Subcutaneous abdominal adipose tissue (tissue), 5 donors: Measurements from ENCODE around the gene HORMAD2.

Experiments used
- H3K27ac ChIP-seq: one replicate; pipeline ENCODE4 v1.7.0; 2013; ENCODE audit warnings: low read depth, mild to moderate bottlenecking, inconsistent platforms, low read length, moderate library complexity
- H3K27me3 ChIP-seq, 5 donors: one replicate each; pipeline ENCODE4 v1.7.0; 2013; ENCODE audit warnings: low read length in 5 of 5, inconsistent platforms in 1 of 5; ENCODE audit not compliant: control insufficient read depth in 5 of 5, insufficient read depth in 4 of 5
- H3K36me3 ChIP-seq, 5 donors: one replicate each; pipeline ENCODE4 v1.7.0; 2013; ENCODE audit warnings: low read length in 5 of 5; ENCODE audit not compliant: control insufficient read depth in 5 of 5, insufficient read depth in 5 of 5
- H3K4me1 ChIP-seq, 5 donors: one replicate each; pipeline ENCODE4 v1.7.0; 2013; ENCODE audit warnings: low read length in 5 of 5, mild to moderate bottlenecking in 3 of 5, moderate library complexity in 1 of 5; ENCODE audit not compliant: control insufficient read depth in 5 of 5, insufficient read depth in 5 of 5
- H3K4me3 ChIP-seq, 5 donors: one replicate each; pipeline ENCODE4 v1.7.0; 2013; ENCODE audit warnings: low read length in 5 of 5, low read depth in 1 of 5
- H3K9ac ChIP-seq, 5 donors: one replicate each; pipeline ENCODE4 v1.7.0; 2013; ENCODE audit warnings: low read length in 5 of 5, mild to moderate bottlenecking in 4 of 5, moderate library complexity in 3 of 5
- H3K9me3 ChIP-seq, 5 donors: one replicate each; pipeline ENCODE4 v1.7.0; 2013; ENCODE audit warnings: low read length in 5 of 5; ENCODE audit not compliant: control insufficient read depth in 5 of 5
- donor health status: healthy.
- donor health status: healthy.
- donor health status: healthy.
- donor health status: healthy.
- donor health status: healthy.

The HORMAD2 gene

GRCh38 chr22:30171008-30171407 lies 90.7 kb downstream of the HORMAD2 start:
- Histone ChIP-seq H3K27me3 (peaks cover 0 to 8% (median 2%) of the 10 kb centered on the region in 5 donors), H3K36me3 (no peaks in the 10 kb centered on the region), H3K4me1 (peaks cover 0 to 2% (median 0%) of the 10 kb centered on the region in 5 donors), H3K9me3 (no peaks in the 10 kb centered on the region), H3K9ac (no peak overlapping the region), H3K4me3 (no peak overlapping the region), H3K27ac (no peak overlapping the region)

DNA sequence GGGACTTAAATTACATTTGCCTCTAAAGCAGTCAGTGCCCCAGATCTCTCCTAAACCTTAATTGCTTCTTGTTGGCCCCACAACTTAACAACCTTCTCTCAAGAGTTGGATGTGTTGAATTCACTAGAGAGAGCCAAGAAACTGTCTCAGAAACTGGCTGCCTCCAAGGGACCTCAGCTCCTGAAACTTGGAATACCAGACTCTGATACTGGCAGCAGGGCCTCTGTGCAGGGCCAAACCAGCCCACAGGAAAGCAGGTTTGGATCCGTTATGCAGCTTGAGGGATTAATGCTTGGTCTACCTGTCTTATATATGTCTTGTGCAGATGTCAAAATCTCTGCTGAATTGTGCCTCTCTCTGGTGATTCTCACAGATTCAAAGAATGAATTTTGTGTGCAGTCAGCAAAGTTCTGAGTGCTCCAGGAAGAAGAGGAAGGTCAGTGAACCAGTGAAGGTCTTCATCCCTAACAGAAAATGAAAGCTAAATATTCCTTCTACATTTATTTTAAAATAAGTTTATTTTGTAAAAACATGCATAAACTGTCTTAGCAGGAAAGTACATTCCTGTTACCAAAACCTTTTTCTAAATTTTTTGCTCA lies 95.5 kb downstream of the HORMAD2 start:
- no peak overlapping the region for H3K9ac ChIP-seq
- H3K27me3 ChIP-seq, result no peaks in the 10 kb centered on the region
- H3K36me3 ChIP-seq, result no peaks in the 10 kb centered on the region
- H3K4me1 ChIP-seq, result peaks cover 0 to 2% (median 0%) of the 10 kb centered on the region in 5 donors
- no peak overlapping the region for H3K27ac ChIP-seq
- no peak overlapping the region for H3K4me3 ChIP-seq
- no peaks in the 10 kb centered on the region for H3K9me3 ChIP-seq

GRCh38 chr22:30176431-30176830 lies 96.2 kb downstream of the HORMAD2 start:
- Histone ChIP-seq H3K27ac (no peak overlapping the region), H3K4me1 (peaks cover 0 to 2% (median 0%) of the 10 kb centered on the region in 5 donors), H3K36me3 (no peaks in the 10 kb centered on the region), H3K9ac (no peak overlapping the region), H3K4me3 (no peak overlapping the region), H3K27me3 (peaks cover 0 to 2% (median 0%) of the 10 kb centered on the region in 5 donors), H3K9me3 (no peaks in the 10 kb centered on the region)

DNA sequence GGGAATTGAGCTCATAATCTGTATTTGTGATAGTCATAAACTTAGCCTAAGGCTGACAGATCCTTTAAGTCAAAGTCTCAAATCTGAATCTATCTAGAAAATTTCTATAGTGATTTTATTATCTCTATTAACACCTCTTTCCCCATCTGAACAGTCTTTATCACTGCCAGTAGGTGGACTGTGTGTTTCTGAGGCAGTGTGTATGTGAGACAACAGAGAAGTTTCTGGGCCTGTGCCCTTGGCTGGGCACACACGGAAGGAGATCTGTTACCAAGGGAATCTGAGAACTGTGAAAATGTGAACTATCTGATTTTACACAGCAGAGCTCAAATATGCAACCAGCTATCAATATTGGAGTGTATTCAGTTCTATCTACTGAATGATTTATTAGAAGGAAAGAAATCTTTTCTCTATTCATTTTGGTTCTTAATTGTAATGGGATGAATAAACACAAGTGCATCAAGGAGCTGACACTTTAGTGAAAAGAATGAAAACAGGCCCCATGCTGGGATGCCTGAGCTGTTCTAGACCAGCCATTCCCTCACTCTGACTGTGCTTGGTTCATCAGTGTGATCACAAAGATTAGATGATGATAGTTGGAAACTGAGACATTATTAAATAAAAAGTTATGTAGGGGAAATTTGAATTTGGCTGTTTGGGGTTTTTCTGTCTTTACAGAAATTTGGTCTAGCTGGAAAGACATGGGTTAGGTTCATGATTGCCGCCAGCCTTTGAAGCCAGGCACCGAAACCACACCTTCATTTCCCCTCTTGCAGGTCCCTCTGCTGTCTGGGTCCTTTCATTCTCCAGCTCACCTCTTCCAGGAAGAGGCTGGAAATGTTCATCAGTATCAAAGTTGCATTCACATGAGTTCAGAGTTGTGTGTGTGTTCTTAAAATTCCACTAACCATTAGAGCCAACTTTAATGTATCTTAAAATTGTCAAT lies 98.2 kb downstream of the HORMAD2 start:
- Histone ChIP-seq H3K27ac (no peak overlapping the region), H3K36me3 (no peaks in the 10 kb centered on the region), H3K4me3 (no peak overlapping the region), H3K9me3 (no peaks in the 10 kb centered on the region), H3K27me3 (peaks cover 0 to 10% (median 0%) of the 10 kb centered on the region in 5 donors), H3K9ac (no peak overlapping the region), H3K4me1 (peaks cover 0 to 2% (median 0%) of the 10 kb centered on the region in 5 donors)

- Histone ChIP-seq H3K9ac (no peak overlapping the region), H3K27me3 (peaks cover 0 to 10% (median 0%) of the 10 kb centered on the region in 5 donors), H3K4me1 (peaks cover 0 to 2% (median 0%) of the 10 kb centered on the region in 5 donors), H3K9me3 (no peaks in the 10 kb centered on the region), H3K27ac (no peak overlapping the region), H3K4me3 (no peak overlapping the region), H3K36me3 (no peaks in the 10 kb centered on the region)
Measured at GRCh38 chr22:30180616-30181015, 100.4 kb downstream of the HORMAD2 start.

DNA sequence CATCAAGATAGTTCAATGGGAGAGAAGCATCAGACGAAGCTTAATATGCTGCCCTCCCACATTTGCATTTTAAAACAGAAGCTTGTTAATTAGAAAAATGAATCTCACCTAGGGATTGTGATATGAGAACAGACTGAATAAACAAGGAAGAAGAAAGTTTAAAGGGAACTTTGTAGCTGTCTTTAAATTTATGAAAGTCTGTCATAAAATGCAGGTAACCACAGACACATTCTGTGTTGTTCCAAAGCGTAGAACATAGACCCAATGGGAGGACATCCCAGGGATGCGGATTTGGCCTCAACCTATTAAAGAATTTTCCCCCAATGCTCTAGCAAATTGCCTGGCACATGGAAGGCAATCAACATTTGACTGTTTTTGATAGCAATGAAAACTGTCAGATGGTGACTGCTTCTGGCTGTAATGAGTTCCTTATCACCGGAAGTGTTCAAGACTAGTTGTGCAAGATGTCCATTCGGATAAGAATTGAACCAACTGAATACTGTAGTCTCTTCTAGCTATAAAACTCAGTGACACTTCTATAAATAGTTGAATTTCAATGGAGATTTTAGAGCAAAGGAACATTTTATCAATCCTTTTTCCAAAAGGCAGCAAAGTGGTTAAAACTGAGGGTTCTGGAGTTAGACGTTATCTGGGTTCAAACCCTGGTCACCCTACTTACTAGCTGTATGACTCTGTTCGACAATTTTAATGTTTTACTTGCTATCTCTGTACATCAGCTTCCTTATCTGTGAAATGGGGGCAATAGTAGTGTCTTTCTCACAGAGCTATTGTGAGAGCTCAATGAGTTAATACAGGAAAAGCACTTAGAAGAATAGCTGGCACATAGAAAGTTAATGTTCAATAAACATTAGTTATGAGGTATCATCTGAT lies 101.4 kb downstream of the HORMAD2 start:
- Histone ChIP-seq H3K4me3 (no peak overlapping the region), H3K27ac (no peak overlapping the region), H3K4me1 (no peaks in the 10 kb centered on the region), H3K27me3 (peaks cover 0 to 11% (median 0%) of the 10 kb centered on the region in 5 donors), H3K36me3 (no peaks in the 10 kb centered on the region), H3K9ac (no peak overlapping the region), H3K9me3 (no peaks in the 10 kb centered on the region)

GRCh38 chr22:30182350-30182745 lies 102.1 kb downstream of the HORMAD2 start:
- no peaks in the 10 kb centered on the region for H3K4me1 ChIP-seq
- peaks cover 0 to 15% (median 0%) of the 10 kb centered on the region in 5 donors for H3K27me3 ChIP-seq
- no peak overlapping the region for H3K27ac ChIP-seq
- no peaks in the 10 kb centered on the region for H3K9me3 ChIP-seq
- H3K9ac ChIP-seq, result no peak overlapping the region
- H3K36me3 ChIP-seq, result no peaks in the 10 kb centered on the region
- H3K4me3 ChIP-seq, result no peak overlapping the region

DNA sequence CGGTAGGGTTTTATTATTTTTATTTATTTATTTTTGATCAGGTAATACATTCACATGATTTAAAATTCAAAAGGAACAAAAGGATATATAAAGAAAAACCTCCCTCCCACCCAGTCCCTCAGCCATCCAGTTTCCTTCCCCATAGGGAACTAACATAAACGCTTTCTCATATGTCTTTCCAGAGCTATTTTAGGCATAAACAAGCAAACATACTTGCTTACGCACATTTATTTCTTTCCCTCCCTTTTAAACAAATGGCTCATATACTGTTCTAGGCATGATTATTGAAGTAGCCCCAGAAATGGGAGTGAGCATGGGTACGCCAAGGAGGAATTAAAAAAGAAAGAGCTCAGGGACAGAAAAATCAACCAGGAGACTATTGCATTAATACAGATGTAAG lies 102.6 kb downstream of the HORMAD2 start:
- no peak overlapping the region for H3K9ac ChIP-seq
- H3K27ac ChIP-seq, result no peak overlapping the region
- H3K36me3 ChIP-seq, result no peaks in the 10 kb centered on the region
- no peak overlapping the region for H3K4me3 ChIP-seq
- H3K9me3 ChIP-seq, result no peaks in the 10 kb centered on the region
- no peaks in the 10 kb centered on the region for H3K4me1 ChIP-seq
- peaks cover 0 to 15% (median 2%) of the 10 kb centered on the region in 5 donors for H3K27me3 ChIP-seq

DNA sequence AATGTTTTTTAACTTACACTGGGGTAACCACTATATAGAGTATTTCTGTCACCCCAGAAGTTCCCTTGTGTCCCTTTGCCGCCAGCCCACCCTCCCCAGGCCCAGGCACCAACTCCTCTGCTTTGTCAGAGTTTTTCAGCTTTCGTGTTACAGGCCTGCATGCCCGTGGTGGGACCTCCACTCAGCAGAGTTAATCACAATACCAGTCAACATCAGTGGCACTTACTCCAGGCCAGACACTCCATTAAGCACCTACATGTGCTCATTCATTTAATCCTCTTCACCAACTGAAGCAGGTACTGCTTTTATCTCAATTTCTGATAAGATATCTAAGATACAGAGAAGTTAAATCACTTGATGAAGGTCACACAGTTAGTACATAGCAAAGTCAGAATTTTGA lies 103.0 kb downstream of the HORMAD2 start:
- Histone ChIP-seq H3K4me3 (no peak overlapping the region), H3K9me3 (no peaks in the 10 kb centered on the region), H3K27ac (no peak overlapping the region), H3K27me3 (peaks cover 0 to 15% (median 2%) of the 10 kb centered on the region in 5 donors), H3K4me1 (no peaks in the 10 kb centered on the region), H3K36me3 (no peaks in the 10 kb centered on the region), H3K9ac (no peak overlapping the region)
